Measurements from ENCODE around the gene ARFGAP3. TPM values are rescaled to one million over a fixed set of nuclear protein-coding genes. Genes with fewer than 3 reads are reported as not detected.

Gene ARFGAP3
- polyA plus RNA-seq, 2 of the 4 experiments (the other 2 are of a cell fraction): 19.1 to 39.0 TPM

DNA sequence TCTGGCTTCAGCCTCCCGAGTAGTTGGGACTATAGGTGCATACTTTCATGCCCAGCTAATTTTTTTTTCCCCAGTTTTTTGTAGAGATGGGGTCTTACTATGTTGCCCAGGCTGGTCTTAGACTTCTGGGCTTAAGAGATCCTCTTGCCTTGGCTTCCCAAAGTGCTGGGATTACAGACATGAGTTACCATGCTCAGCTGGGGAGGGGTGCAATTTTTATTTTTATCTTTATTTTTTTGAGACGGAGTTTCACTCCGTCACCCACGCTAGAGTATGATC lies 86.7 kb downstream of the ARFGAP3 start (continued):
- TF ChIP-seq, protein P1, sequence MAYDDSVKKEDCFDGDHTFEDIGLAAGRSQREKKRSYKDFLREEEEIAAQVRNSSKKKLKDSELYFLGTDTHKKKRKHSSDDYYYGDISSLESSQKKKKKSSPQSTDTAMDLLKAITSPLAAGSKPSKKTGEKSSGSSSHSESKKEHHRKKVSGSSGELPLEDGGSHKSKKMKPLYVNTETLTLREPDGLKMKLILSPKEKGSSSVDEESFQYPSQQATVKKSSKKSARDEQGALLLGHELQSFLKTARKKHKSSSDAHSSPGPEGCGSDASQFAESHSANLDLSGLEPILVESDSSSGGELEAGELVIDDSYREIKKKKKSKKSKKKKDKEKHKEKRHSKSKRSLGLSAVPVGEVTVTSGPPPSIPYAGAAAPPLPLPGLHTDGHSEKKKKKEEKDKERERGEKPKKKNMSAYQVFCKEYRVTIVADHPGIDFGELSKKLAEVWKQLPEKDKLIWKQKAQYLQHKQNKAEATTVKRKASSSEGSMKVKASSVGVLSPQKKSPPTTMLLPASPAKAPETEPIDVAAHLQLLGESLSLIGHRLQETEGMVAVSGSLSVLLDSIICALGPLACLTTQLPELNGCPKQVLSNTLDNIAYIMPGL (CRISPR knock-in tag; IDR thresholded peaks at IDR 0.05; ENCODE audit: borderline replicate concordance): no peak
- TF ChIP-seq, protein P2, sequence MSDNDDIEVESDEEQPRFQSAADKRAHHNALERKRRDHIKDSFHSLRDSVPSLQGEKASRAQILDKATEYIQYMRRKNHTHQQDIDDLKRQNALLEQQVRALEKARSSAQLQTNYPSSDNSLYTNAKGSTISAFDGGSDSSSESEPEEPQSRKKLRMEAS (IDR thresholded peaks at IDR 0.05): no peak
- no peak for TF ChIP-seq ZC3H11A (IDR thresholded peaks at IDR 0.05)
- TF ChIP-seq MAZ (IDR thresholded peaks at IDR 0.05; ENCODE audit: borderline replicate concordance, low read depth, low read length): no peak
- no peak for TF ChIP-seq RNF2 (IDR thresholded peaks at IDR 0.05; ENCODE audit: borderline replicate concordance, low read depth)
- TF ChIP-seq BHLHE40 (IDR thresholded peaks at IDR 0.05; ENCODE audit: low read depth, low read length): no peak
- no peak for TF ChIP-seq RAD21 (conservative IDR thresholded peaks at IDR 0.05 in 1 of 2, IDR thresholded peaks at IDR 0.05 in 1 of 2)
- TF ChIP-seq, protein P3, sequence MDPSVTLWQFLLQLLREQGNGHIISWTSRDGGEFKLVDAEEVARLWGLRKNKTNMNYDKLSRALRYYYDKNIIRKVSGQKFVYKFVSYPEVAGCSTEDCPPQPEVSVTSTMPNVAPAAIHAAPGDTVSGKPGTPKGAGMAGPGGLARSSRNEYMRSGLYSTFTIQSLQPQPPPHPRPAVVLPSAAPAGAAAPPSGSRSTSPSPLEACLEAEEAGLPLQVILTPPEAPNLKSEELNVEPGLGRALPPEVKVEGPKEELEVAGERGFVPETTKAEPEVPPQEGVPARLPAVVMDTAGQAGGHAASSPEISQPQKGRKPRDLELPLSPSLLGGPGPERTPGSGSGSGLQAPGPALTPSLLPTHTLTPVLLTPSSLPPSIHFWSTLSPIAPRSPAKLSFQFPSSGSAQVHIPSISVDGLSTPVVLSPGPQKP (IDR thresholded peaks at IDR 0.05; ENCODE audit: low read depth, low read length): no peak
- TF ChIP-seq FOSB (CRISPR knock-in tag; IDR thresholded peaks at IDR 0.05): no peak
- no peak for TF ChIP-seq EP300 (IDR thresholded peaks at IDR 0.05)
- no peak for TF ChIP-seq JUN (IDR thresholded peaks at IDR 0.05)

DNA sequence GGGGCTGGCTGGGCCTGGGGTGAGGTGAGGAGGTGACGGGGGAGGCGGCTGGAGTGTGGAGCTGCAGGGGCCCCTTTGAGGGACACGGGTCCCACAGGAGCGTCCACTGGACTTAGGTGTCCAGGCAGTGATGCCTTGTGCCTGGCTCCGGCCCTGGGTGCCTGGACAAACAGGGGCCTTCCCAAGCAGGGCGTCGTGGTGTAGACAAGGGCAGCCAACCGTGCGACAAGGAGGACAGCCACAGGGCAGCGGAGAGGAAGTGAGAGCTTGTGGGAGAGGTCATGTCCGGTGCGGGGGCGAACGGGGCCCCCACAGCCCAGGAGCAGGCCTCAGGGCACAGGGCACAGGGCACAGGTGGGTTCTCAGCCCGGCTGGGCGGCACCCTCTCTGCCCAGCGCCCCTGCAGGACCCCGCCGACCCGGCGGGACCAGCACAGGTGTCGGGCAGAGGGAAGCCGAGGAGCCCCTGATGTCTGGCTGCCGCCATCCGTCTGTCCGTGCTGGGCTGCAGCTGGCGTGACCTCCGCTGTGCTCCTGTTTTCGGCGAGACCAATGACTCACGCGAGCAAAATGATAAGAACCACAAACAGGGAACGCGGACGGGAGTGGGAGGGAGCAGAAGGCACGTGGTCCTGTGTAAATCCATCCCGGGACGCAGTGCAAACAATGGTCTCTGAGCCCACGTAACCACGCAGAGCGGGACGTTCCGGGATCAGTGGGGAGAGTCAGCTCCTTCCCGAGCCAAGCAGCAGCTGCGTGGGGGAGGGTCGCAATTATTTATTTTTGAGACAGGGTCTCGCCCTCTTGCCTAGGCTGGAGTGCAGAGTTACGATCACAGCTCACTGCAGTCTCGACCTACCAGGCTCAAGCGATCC lies 87.3 kb downstream of the ARFGAP3 start:
- FAIRE-seq (no peak), DNase-seq (ENCODE audit: low read depth in 1 of 2, low spot score in 1 of 2) (peak in 1 of 2 experiments; percentile 51), ATAC-seq (peak; percentile 18 to 62; a peak in 4 of 6 replicates)
- TF ChIP-seq, protein P2 (IDR thresholded peaks at IDR 0.05): peak; percentile 77
- no peak for TF ChIP-seq POLR2AphosphoS2 (conservative IDR thresholded peaks at IDR 0.05; ENCODE audit: low read length)
- TF ChIP-seq ZFP36 (IDR thresholded peaks at IDR 0.05; ENCODE audit: borderline replicate concordance, partially characterized antibody): no peak
- no peak for TF ChIP-seq HDAC2 (IDR thresholded peaks at IDR 0.05)
- TF ChIP-seq RCOR1 (IDR thresholded peaks at IDR 0.05; ENCODE audit: low read depth, low read length): no peak
- no peak for TF ChIP-seq JUNB (IDR thresholded peaks at IDR 0.05)
- no peak for TF ChIP-seq FOSL2 (IDR thresholded peaks at IDR 0.05)
- peak; percentile 29; the same call in 1 of the 2 replicates for TF ChIP-seq FOSL2 (CRISPR knock-in tag; IDR thresholded peaks at IDR 0.05)
- TF ChIP-seq RAD21 (conservative IDR thresholded peaks at IDR 0.05 in 1 of 2, IDR thresholded peaks at IDR 0.05 in 1 of 2): no peak
- TF ChIP-seq NFE2L2 (conservative IDR thresholded peaks at IDR 0.05; ENCODE audit: low read length): no peak
- no peak for TF ChIP-seq EP300 (IDR thresholded peaks at IDR 0.05)
- TF ChIP-seq, protein P4, sequence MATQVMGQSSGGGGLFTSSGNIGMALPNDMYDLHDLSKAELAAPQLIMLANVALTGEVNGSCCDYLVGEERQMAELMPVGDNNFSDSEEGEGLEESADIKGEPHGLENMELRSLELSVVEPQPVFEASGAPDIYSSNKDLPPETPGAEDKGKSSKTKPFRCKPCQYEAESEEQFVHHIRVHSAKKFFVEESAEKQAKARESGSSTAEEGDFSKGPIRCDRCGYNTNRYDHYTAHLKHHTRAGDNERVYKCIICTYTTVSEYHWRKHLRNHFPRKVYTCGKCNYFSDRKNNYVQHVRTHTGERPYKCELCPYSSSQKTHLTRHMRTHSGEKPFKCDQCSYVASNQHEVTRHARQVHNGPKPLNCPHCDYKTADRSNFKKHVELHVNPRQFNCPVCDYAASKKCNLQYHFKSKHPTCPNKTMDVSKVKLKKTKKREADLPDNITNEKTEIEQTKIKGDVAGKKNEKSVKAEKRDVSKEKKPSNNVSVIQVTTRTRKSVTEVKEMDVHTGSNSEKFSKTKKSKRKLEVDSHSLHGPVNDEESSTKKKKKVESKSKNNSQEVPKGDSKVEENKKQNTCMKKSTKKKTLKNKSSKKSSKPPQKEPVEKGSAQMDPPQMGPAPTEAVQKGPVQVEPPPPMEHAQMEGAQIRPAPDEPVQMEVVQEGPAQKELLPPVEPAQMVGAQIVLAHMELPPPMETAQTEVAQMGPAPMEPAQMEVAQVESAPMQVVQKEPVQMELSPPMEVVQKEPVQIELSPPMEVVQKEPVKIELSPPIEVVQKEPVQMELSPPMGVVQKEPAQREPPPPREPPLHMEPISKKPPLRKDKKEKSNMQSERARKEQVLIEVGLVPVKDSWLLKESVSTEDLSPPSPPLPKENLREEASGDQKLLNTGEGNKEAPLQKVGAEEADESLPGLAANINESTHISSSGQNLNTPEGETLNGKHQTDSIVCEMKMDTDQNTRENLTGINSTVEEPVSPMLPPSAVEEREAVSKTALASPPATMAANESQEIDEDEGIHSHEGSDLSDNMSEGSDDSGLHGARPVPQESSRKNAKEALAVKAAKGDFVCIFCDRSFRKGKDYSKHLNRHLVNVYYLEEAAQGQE (IDR thresholded peaks at IDR 0.05): no peak
- TF ChIP-seq MAFK (IDR thresholded peaks at IDR 0.05; ENCODE audit: partially characterized antibody): no peak
- TF ChIP-seq, protein P5, sequence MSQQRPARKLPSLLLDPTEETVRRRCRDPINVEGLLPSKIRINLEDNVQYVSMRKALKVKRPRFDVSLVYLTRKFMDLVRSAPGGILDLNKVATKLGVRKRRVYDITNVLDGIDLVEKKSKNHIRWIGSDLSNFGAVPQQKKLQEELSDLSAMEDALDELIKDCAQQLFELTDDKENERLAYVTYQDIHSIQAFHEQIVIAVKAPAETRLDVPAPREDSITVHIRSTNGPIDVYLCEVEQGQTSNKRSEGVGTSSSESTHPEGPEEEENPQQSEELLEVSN (IDR thresholded peaks at IDR 0.05; ENCODE audit: borderline replicate concordance, low read depth): 0 out of 2 replicates have a peak, but pooled peaks have one; percentile 36
- no peak for TF ChIP-seq TFCP2L1 (CRISPR knock-in tag; IDR thresholded peaks at IDR 0.05)
- TF ChIP-seq, protein P6, sequence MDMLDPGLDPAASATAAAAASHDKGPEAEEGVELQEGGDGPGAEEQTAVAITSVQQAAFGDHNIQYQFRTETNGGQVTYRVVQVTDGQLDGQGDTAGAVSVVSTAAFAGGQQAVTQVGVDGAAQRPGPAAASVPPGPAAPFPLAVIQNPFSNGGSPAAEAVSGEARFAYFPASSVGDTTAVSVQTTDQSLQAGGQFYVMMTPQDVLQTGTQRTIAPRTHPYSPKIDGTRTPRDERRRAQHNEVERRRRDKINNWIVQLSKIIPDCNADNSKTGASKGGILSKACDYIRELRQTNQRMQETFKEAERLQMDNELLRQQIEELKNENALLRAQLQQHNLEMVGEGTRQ (IDR thresholded peaks at IDR 0.05): peak; percentile 50; the same call in 1 of the 2 replicates
- no peaks in the 10 kb centered on the region for H3K9me3 ChIP-seq
- H3K4me2 ChIP-seq: peak overlapping the region; percentile 46
- H3K4me1 ChIP-seq: peaks cover 15% of the 10 kb centered on the region
- 51% methylated on average over 41 of the region's 50 CpGs for WGBS (ENCODE audit: missing lambda C conversion rate)
- POLR2A ChIA-PET: no interaction called here
- CTCF ChIA-PET: interaction anchor here (1.6 to 1.7 kb wide), 2 partner anchors 10 to 320 kb away, joined by 4 to 5 read pairs; no protein-coding TSS in a partner anchor
- H3K27ac ChIP-seq: peak overlapping the region; percentile 51 to 80; a peak in 4 of 6 replicates
- no peak overlapping the region for H3K4me3 ChIP-seq
